ENCODE data around the gene SMPX. TPM values are rescaled to one million over a fixed set of nuclear protein-coding genes. Genes with fewer than 3 reads are reported as not detected.
"Not testable (repeated sequence)": the region's sequence is repeated elsewhere in the genome, so short reads cannot be mapped to it uniquely, and the experiment has no call there.

SMPX gene
- total RNA-seq: not detected in 2 replicates

DNA sequence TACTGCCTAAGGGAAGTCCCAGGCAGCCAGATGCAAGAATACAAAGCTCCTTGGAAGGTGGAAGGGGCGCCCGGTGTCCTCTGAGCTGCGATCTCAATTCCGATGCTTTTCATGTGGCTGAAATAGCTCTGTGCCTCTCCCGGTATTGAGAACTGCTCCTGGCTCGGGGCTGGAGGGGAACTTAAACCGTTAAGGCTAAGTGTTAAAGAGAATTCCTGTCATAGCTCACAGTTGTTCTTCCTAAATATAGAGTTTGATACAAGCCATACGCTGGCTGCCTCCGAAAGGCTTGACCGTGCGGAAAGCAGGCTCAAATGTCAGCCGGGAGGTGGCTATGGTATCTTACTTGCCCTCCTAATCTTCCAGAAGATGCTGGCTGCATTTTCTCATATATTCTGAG is at the start of gene SMPX:
Gene SMPX (minus strand): TSS at position 157 of the 400 bp plus-strand sequence. CDS start 3,826 bp downstream, outside the sequence.
- intact Hi-C loops (cut with micrococcal nuclease): no loop called here

DNA sequence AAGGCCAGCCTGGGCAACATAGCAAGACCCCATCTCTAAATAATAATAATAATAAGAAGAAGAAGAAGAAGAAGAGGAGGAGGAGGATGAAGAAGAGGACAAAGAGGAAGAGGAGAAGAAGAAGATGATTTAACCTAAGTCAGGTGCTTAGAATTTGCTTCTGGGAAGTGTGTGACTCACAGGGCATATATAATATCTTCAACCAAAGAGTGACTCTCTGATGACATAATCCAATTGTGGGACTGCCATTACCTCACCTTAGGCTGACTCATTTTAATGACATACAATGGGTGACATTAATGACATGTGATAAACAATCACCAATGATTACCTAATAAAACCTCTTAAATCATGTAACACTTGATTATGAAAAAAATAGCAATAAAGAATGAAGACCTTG is 48.8 kb upstream of the SMPX start:
- intact Hi-C loops (cut with micrococcal nuclease): no loop called here

GRCh38 chrX:21802839-21803238 is 44.9 kb upstream of the SMPX start:
- intact Hi-C loops (cut with micrococcal nuclease): no loop called here

- intact Hi-C loops (cut with micrococcal nuclease): no loop called here
Measured at GRCh38 chrX:21802054-21802670, 44.2 kb upstream of the SMPX start.

GRCh38 chrX:21800344-21800770 is 42.4 kb upstream of the SMPX start:
- intact Hi-C loops (cut with micrococcal nuclease): no loop called here

DNA sequence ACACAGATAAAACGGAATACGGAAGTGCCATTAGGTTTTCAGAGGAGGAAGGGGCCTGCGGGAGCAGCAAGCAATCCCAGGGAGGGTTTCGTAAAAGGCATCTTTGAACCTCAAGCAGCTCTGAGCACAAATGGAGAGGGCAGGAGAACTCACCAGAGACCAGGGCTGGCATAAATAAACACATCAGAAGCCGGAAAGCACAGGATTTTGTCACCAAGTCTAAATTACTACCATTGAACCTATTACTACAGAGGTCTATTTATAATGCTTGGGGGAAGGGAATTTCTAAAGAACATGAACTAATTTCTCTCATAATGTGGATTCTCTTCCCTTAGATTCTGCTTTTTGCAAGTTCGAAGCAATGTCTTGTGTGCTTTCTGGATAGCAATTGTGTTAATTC is 41.9 kb upstream of the SMPX start:
- intact Hi-C loops (cut with micrococcal nuclease): no loop called here

DNA sequence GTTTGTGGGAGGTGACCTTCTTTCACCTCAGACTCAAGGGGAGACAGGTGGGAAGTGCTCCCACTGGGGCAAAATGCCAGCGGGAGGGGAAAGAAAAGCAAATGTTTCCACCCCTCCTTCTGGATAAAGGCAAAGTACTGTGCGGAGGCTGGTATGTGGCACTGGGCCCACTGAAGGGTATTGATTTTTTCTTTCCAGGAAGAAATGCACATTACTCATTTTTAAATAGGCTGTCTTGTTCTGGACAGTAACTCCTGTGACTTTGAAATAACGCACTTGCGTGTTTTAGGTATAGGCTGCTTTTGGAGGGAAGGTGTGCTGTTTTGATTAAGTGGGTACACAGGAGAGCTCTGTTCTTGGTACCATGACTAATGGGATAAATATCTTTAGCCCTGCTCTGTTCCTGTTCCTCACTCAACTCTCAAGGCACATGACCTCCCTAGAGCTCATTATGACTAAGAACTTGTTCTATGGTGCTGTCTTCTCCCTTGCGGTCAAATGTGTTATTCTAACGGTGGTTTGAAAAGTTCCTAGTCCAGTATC is 40.8 kb upstream of the SMPX start:
- intact Hi-C loops (cut with micrococcal nuclease): no loop called here

- intact Hi-C loops (cut with micrococcal nuclease): loop anchor here (1.0 kb wide), 1 partner anchor 9 kb away; no protein-coding TSS in a partner anchor
Measured at GRCh38 chrX:21781976-21782375, 24.1 kb upstream of the SMPX start.

DNA sequence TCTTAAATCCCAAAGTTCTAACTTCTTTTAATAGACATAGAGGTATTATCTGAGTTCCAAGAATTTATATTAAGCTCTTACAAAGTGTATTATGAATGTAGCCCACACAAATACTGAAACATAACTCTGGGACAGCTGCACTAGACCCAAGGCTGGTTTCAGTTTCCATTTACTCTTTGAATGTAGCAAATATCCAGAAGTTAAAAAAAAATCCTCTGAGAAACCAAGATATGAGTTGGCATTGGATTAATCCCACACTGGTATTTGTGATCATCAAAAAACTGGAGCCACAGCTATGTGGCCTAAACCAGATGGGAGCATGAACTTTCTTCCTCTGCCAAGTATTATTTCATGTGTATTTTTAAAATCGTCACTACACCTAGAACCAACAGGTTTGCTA is 23.6 kb upstream of the SMPX start:
- intact Hi-C loops (cut with micrococcal nuclease): loop anchor here (1.0 kb wide), 1 partner anchor 8 kb away; no protein-coding TSS in a partner anchor

GRCh38 chrX:21779095-21779494 is 21.2 kb upstream of the SMPX start:
- intact Hi-C loops (cut with micrococcal nuclease): no loop called here

GRCh38 chrX:21778236-21778635 is 20.3 kb upstream of the SMPX start:
- intact Hi-C loops (cut with micrococcal nuclease): no loop called here

DNA sequence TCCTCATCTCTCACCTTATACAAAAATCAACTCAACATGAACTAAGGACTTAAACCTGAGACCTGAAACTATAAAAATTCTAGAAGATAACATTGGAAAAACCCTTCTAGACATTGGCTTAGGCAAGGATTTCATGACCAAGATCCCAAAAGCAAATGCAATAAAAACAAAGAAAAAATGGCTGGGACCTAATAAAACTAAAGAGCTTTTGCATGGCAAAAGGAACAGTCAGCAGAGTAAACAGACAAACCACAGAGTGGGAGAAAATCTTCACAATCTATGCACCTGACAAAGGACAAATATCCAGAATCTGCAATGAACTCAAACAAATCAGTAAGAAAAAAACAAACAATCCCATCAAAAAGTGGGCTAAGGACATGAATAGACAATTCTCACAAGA is 17.2 kb upstream of the SMPX start:
- intact Hi-C loops (cut with micrococcal nuclease): not testable (repeated sequence)

GRCh38 chrX:21773036-21773435 is 15.1 kb upstream of the SMPX start:
- intact Hi-C loops (cut with micrococcal nuclease): loop anchor here (1.0 to 5.0 kb wide), 4 partner anchors 8 to 336 kb away; partner anchors contain the start of gene MBTPS2

- intact Hi-C loops (cut with micrococcal nuclease): loop anchor here (5.0 kb wide), 2 partner anchors 202 to 333 kb away; no protein-coding TSS in a partner anchor
Measured at GRCh38 chrX:21770631-21771321, 12.9 kb upstream of the SMPX start.

DNA sequence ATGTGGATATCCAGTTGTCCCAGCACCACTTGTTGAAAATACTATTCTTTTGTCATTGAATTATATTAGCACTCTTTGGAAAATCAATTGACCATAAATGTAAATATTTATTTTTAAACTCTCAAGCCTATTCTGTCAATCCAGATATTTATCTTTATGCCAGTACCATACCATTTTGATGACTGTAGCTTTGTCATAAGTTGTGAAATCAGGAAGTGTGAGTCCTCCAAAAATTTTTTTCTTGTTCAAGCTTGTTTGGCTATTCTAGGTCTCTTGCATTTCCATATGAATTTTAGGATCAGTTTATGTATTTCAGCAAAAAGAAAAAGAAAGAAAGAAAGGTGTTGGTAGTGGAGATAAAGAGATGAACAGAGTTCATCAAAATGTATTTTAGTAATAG is 8.2 kb upstream of the SMPX start:
- intact Hi-C loops (cut with micrococcal nuclease): no loop called here

GRCh38 chrX:21764008-21764407 is 6.1 kb upstream of the SMPX start:
- intact Hi-C loops (cut with micrococcal nuclease): no loop called here

DNA sequence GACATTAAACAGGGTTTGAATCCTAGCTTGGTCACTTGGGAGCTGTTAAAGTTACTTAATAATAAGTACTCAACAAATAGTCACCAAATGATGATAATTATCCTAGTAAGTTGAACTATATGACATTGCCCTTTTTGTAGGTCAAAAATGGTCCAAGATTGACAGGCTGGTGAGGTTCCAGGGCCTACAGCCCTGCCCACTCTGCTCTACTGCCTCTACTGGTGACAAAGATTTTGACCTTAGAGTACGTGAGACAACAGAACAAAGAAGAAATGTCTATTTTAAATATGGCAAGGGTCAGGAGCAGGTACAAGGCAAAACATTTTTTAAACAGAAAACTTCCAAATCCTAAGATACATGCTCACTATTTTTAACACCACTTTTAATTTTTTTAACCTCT is 572 bp upstream of the SMPX start:
- intact Hi-C loops (cut with micrococcal nuclease): no loop called here

DNA sequence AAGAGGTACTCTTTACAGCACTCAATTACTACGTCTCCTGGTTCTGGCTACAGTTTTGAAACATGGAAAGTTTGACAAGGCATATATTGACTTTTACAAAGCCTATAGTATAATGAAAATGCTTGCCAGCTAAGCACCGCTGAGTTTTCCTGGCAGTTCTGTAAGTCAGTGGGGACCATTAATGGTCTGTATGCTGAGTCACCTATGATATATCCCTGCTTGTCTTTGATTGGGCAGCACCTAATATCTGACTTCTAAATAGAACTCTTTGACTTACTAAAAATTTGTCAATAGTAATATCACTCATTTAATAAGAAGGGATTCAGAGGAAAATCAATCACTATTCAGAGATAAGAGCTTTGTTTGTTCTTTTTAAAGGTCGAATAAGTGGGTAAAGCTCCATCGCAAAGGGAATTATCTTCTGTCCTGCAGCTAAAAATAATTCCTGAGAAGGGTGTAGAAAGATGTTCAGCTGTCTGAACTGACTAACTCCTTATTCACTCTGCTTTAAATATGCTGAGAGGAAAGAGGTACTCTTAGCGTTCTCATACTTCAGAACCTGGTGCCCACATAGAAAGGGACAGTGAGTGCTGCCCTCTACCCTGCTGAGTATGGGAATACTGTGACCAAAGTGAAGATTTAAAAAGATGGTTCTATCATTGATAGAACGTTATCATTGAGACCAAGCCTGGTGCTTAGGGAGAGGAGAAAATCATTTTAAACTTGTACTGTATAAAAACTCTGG is 959 bp downstream of the SMPX start:
- intact Hi-C loops (cut with micrococcal nuclease): no loop called here

DNA sequence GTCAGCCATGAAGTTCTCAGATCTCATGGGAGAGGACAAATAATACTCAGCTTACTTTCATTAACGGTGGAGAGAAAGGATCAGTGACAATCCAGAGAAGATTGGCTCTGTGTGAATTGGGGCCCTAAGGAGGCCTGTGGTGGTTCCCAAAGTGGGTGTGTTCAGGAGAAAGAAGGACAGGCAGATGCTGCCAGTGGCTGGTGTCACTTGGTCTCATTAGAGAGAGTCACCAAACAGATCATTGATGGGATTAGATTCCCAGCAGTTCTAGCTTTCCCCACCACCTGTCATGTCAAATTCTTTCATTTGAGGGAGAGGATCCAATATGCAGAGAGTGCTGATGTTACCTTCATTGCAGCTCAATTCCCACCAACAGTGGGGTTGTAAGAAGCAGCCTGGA is 8.0 kb downstream of the SMPX start:
- intact Hi-C loops (cut with micrococcal nuclease): loop anchor here (10.0 kb wide), 1 partner anchor 275 kb away; no protein-coding TSS in a partner anchor

DNA sequence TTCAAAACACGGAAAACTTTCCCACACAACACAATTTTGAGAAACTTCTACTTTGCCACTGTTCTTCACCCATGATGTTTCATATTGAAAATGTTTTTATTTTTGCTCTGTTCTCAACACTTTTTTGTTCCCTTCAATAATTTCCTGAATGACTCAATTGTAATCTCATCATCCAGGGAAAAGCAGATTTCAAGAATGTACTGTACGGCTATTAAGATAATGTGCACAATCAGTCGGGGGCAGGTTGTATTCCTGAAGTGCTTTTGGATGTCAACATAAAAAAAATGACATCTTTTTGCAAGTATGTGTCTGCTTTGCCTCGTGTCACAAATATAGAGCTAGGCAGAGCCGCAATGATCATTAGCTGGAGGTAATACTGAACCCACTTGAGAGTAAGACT is 9.7 kb downstream of the SMPX start:
- intact Hi-C loops (cut with micrococcal nuclease): loop anchor here (10.0 kb wide), 1 partner anchor 273 kb away; no protein-coding TSS in a partner anchor

DNA sequence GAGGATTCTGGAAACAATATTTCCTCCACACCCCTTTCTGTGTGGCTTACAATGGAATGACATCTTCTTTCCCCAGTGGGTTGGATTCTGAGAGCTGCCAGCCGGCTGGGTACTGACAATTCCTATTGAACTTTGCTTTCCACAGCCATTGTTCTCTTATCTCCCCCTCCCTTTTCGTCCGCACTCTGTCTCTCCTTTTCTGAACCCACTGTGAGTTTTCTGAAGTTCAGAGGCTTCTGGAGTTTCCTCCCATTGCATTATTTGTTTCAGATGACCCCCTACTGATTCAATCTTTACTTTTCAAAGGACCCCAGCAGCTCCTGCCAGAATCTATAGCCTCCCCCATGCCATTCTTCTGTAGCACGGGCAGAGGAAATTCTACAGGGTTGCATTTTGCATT is 10.4 kb downstream of the SMPX start:
- intact Hi-C loops (cut with micrococcal nuclease): loop anchor here (10.0 kb wide), 1 partner anchor 273 kb away; no protein-coding TSS in a partner anchor

- intact Hi-C loops (cut with micrococcal nuclease): loop anchor here (1.0 to 10.0 kb wide), 2 partner anchors 271 to 1218 kb away; no protein-coding TSS in a partner anchor
Measured at GRCh38 chrX:21745756-21746155, 12.2 kb downstream of the SMPX start.
